Ishikawa (cell line): ENCODE measurements around the gene RAB37.

Experiments used
- FOXM1 ChIP-seq: IDR thresholded peaks from 2 replicates; pipeline ENCODE4 v1.6.1; 2012; ENCODE audit warnings: low read depth, borderline replicate concordance
- REST ChIP-seq: IDR thresholded peaks from 2 replicates; pipeline ENCODE4 v1.6.1; 2012; ENCODE audit warnings: low read depth, mild to moderate bottlenecking
- TEAD4 ChIP-seq: IDR thresholded peaks from 2 replicates; pipeline ENCODE4 v1.6.1; 2012

- TF ChIP-seq TEAD4 (no peak), FOXM1 (no peak), REST (no peak)
These were observed 32.9 kb downstream of the RAB37 start for GRCh38 chr17:74769856-74770497.
